ENCODE measurements around the gene LSP1.

The LSP1 gene

DNA sequence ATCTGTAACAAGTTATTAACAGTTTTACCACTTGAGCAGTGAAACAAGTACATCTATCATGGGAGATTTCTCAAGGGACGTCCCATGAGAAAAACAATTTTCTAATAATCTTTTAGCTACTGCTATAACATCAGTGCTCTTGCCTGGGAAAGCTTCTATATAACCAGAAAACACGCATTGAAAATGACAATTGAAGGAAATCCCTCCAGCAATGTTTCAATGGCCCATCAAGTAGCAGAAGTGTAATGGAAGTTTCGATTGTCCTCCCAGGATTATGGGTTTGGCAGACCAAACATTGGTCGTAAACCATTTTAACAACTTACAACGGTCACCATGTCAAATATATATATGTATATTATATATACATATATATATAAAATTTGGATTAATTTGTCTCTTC, 46.8 kb downstream of the LSP1 start:
- TF ChIP-seq, protein P1, sequence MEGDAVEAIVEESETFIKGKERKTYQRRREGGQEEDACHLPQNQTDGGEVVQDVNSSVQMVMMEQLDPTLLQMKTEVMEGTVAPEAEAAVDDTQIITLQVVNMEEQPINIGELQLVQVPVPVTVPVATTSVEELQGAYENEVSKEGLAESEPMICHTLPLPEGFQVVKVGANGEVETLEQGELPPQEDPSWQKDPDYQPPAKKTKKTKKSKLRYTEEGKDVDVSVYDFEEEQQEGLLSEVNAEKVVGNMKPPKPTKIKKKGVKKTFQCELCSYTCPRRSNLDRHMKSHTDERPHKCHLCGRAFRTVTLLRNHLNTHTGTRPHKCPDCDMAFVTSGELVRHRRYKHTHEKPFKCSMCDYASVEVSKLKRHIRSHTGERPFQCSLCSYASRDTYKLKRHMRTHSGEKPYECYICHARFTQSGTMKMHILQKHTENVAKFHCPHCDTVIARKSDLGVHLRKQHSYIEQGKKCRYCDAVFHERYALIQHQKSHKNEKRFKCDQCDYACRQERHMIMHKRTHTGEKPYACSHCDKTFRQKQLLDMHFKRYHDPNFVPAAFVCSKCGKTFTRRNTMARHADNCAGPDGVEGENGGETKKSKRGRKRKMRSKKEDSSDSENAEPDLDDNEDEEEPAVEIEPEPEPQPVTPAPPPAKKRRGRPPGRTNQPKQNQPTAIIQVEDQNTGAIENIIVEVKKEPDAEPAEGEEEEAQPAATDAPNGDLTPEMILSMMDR (IDR thresholded peaks at IDR 0.05; ENCODE audit: low read depth, low read length), result no peak
- no peak for DNase-seq (ENCODE audit: extremely low read depth, low read depth)

DNA sequence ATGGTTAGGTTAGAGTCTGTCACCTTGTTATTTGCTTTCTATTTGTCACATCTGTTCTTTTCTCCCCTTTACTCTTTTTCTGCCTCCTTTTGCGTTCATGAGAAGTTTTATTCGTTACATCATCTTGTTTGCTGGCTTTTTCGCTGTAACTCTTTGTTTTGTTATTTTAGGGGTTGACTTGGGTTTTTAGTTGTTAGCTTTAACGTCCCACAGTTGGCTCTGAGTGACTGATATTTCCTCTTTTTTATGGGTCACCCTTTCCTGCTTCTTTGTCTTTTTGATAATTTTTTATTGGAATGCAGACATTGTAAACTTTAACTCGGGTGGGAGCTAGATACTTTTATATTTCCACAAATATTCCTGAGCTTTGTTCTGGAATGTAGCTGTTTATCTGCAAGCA, 53.3 kb downstream of the LSP1 start:
- TF ChIP-seq, protein P1 (IDR thresholded peaks at IDR 0.05; ENCODE audit: low read depth, low read length), result no peak
- no peak for DNase-seq (ENCODE audit: extremely low read depth, low read depth)

DNA sequence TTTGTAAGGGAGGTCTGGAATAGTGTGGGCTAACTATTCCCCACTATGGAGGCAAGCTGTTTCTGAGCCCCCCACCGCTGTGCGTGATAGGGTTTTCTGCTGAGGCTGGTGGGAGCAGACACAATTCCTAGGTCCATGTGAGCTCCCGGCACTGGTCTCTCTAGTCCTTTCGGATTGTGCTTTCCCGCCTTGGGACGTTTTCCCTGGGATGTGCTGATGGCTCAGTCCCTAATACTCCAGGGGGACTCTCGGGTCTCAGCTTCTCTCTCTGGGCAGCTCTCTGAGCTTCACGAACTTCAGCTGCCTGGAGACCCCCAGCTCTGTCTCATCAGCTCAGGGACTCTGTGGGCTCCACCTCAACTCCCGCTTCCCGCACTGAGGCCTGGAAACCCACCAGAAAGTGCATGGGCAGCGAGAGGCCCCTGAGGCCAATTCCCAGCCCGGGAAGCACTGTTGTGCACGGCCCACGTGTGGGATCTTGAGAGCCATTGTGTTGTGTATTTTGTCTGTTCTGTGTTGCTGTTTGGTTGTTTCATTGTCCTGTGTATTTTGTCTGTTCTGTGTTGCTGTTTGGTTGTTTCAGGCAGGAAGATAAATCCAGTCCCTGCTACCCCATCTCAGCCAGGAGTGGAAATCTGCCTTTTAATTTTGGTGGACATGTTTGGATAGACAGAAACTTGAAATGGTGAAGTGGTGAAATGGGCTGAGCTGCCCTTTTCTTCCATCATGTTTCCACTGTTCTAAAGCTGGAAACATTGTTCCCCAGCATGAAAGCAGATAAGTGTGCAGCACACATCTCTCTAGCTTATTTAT, 53.9 kb downstream of the LSP1 start:
- DNase-seq (ENCODE audit: extremely low read depth, low read depth), result no peak
- TF ChIP-seq, protein P1 (IDR thresholded peaks at IDR 0.05; ENCODE audit: low read depth, low read length), result no peak

DNA sequence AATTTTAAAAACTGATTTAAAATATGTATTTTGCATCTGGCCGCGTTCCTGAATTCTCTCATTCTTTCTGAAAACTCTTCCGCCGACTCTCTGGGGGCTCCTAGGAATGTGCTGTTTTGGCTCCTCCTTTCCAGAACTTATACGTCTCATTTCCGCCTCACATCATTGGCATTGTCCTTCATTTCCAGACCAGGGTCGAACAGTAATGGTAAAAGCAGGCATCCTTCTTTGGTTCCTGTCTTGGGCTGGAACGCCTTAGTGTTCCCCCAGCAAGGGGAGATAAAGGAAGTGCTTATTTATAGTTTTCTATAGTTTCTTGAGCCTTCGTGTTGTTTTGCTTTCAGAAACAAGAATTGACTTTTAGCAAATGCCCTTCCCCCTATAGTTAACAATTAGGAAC, 55.7 kb downstream of the LSP1 start:
- TF ChIP-seq, protein P1 (IDR thresholded peaks at IDR 0.05; ENCODE audit: low read depth, low read length), result no peak

DNA sequence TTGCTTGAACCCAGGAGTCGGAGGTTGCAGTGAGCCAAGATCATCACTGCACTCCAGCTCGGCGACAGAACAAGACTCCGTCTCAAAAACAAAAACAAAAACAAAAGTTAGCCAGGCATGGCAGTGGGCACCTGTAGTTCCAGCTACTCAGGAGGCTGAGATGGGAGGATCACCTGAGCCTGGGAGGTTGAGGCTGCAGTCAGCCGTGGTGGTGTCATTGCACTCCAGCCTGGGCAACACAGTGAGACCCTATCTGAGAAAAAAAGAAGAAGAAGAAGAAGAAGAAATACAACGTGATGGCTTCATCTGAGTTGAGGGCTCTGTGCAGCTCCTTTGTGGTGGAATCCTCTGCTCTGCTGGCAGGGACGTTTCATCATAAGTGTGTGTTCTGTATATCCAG, 56.6 kb downstream of the LSP1 start:
- no peak for DNase-seq (ENCODE audit: extremely low read depth, low read depth)
- TF ChIP-seq, protein P1 (IDR thresholded peaks at IDR 0.05; ENCODE audit: low read depth, low read length), result no peak

More for the DNA sequence above, 55.7 kb downstream of the LSP1 start:
- DNase-seq (ENCODE audit: extremely low read depth, low read depth), result no peak

DNA sequence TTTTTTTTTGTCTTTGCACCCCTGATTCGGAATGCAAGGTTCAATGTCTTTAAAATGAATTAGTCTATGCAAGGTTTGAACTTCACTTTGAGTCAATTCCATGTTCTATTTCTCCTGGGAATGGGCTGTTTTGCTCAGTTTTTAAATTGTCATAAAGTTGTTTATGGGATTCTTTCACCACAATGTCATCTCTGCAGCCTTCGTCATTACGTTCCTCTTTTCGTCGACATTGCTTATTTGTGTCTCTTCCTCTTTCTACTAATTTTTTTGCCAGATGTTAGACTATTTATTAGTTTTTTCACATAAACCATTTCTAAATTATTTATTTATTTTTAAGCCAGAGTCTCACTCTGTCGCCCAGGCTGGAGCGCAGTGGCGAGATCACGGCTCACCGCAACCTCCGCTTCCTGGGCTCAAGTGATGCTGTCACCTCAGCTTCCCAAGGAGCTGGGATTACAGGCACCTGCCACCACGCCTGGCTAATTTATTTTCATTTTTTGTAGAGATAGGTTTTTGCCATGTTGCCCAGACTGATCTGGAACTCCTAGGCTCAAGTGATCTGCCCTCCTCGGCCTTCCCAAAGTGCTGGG, 59.5 kb downstream of the LSP1 start:
- TF ChIP-seq, protein P1 (IDR thresholded peaks at IDR 0.05; ENCODE audit: low read depth, low read length), result no peak
- DNase-seq (ENCODE audit: extremely low read depth, low read depth), result no peak

DNA sequence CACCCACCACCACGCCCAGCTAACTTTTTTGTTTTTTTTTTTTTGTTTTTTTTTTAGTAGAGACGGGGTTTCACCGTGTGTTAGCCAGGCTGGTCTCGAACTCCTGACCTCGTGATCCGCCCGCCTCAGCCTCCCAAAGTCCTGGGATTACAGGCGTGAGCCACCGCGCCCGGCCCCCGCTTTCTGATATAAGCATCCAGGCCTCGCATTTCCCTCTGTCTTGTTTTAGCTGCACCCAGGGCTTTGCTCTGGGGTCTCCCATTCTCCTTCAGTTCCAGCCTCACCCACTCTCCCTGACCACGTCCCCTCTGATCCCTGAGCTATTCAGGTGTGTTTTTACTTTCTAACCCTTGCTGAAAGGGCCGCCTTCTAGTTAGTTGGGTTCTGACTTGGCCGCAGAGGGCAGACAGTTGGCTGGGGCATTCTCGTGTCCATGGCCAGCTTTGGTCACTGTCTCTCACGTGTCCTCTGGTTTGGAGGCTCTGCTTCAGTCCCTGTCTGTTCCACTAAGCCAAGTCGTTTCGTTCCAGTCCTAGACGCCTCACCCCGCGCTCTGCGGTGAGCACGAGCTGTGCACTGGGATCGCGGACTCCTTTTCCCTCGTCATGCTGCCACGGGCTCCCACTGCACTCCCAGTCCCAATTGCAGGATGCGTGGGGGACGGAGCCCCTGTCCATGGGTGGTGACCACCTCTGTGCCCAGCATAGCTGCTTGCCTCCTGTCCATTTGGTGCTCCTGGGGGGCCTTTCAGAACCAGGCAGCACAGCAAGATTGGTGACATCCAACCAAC, 60.6 kb downstream of the LSP1 start:
- no peak for DNase-seq (ENCODE audit: extremely low read depth, low read depth)

More for the DNA sequence above, 60.6 kb downstream of the LSP1 start:
- TF ChIP-seq, protein P1 (IDR thresholded peaks at IDR 0.05; ENCODE audit: low read depth, low read length), result no peak

Measured in AG09319 (cell line).